Transverse colon (tissue), 4 donors: ENCODE data around the gene IGSF9. TPM values are rescaled to one million over a fixed set of nuclear protein-coding genes. Genes with fewer than 3 reads are reported as not detected.
A peak's percentile ranks its signal among the peaks of the same experiment; 100 is the strongest.

Source experiments
- DNase-seq: peaks from one replicate; pipeline ENCODE4 v3.0.0-alpha.2; 2019
- H3K27ac ChIP-seq, 4 donors: fragments of 200-600 bp; sonication (generic); 2 replicates each; pipeline ENCODE4 v1.5.1; 2016 to 2018; ENCODE audit warnings: inconsistent platforms in 4 of 4
- H3K27me3 ChIP-seq: fragments of 200-600 bp; sonication (generic); 2 replicates; pipeline ENCODE4 v1.5.1; 2017; ENCODE audit warnings: inconsistent platforms
- H3K36me3 ChIP-seq, 4 donors: fragments of 200-600 bp; sonication (generic); 2 replicates each; pipeline ENCODE4 v1.5.1; 2017 to 2019; ENCODE audit warnings: inconsistent platforms in 4 of 4
- H3K4me1 ChIP-seq, 4 donors: fragments of 200-600 bp; sonication (generic); 2 replicates each; pipeline ENCODE4 v1.5.1; 2017 to 2020; ENCODE audit warnings: inconsistent platforms in 4 of 4
- H3K4me3 ChIP-seq, 4 donors: fragments of 200-600 bp; sonication (generic); 1 replicate in 1 of 4; 2 replicates in 3 of 4; pipeline versions ENCODE4 v1.5.1 to v1.6.1; 2017 to 2019; ENCODE audit warnings: inconsistent platforms in 4 of 4
- H3K9me3 ChIP-seq, 2 donors: fragments of 200-600 bp; sonication (generic); 2 replicates each; pipeline ENCODE4 v1.5.1; 2017 to 2019; ENCODE audit warnings: inconsistent platforms in 2 of 2
- EP300 ChIP-seq: sonication (generic); formaldehyde crosslinking; IDR thresholded peaks from one replicate; pipeline ENCODE4 v1.6.1; 2017; ENCODE audit warnings: antibody characterized with exemption, low read depth
- POLR2A ChIP-seq: fragments of 450-650 bp; IDR thresholded peaks from one replicate; pipeline ENCODE4 v1.6.1; 2016; ENCODE audit warnings: antibody characterized with exemption, mild to moderate bottlenecking, moderate library complexity
- POLR2AphosphoS5 ChIP-seq, 3 donors: sonication (generic); formaldehyde crosslinking; IDR thresholded peaks; one replicate each; pipeline ENCODE4 v1.6.1; 2016; ENCODE audit warnings: antibody characterized with exemption in 3 of 3
- WGBS, 2 donors: methylation state at CpG; one replicate each; pipeline ENCODE4 v1.1.5; 2018; ENCODE audit warnings: low coverage in 1 of 2; 5-methylcytosine and 5-hydroxymethylcytosine counted together
- in situ Hi-C, 4 donors: fragments of 200-750 bp; cut with MboI; loops; one replicate each; pipeline versions ENCODE4 v1.15.0 to v1.15.1; 2017; ENCODE audit warnings: low sequenced_read_pairs in 3 of 4, low pct_ligation_motif_present in 1 of 4, low pct_unique_long_range_greater_than_20kb in 1 of 4
- intact Hi-C: fragments of 100-400 bp; cut with DNase I; formaldehyde crosslinking; loops from one replicate; pipeline ENCODE4 v1.15.1; 2023; ENCODE audit warnings: low total_unique reads
- total RNA-seq, 4 donors: library from RNA; depleted of rRNA; stranded (reverse); fragments of >200 nt; gene quantifications; one replicate each; pipeline ENCODE4 v1.1.0, GENCODE V29; 2016
- TF ChIP-seq, protein P1 (sequence below), 5 experiments: fragments of 200-600 bp in 3 of 5; fragments of 450-650 bp in 2 of 5; sonication (generic) in 3 of 5; IDR thresholded peaks; 1 replicate in 2 of 5; 2 replicates in 3 of 5; pipeline ENCODE4 v1.5.1; 2016 to 2017; ENCODE audit warnings: antibody characterized with exemption in 5 of 5, inconsistent platforms in 3 of 5, mild to moderate bottlenecking in 2 of 5, moderate library complexity in 1 of 5

Gene IGSF9
- total RNA-seq, 4 donors from 2014 or later: 40.7 to 137 (median 81.3) TPM

DNA sequence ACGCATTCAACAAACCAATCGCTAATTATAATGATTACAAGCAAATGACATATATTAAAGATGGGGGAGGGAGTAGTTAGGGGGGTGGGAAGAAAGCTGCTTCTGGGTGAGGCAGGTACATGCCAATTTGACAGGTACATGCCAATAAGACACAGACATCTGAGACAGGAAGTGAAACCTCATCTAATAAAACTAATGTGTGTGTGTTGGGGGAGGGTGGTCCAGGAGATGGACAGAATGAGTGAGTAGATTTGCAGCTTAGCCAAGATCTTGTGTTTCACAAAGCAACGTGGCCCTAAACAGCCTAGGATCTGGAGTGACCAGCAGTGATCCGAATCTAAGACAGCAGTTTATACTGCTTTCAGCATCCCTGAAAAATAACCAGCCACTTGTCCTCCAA, 56.2 kb downstream of the IGSF9 start:
- intact Hi-C loops (no loop called here), in situ Hi-C loops (loop anchor here in 1 of 4 donors (5.0 kb wide), 1 partner anchor 97 kb away; no protein-coding TSS in a partner anchor)
- Histone ChIP-seq H3K9me3 (no peaks in the 10 kb centered on the region), H3K27me3 (no peaks in the 10 kb centered on the region), H3K4me3 (no peak overlapping the region), H3K36me3 (no peaks in the 10 kb centered on the region), H3K27ac (peak overlapping the region in 3 of 4 donors; percentile 5 to 20 (median 13)), H3K4me1 (peaks cover 0 to 11% (median 5%) of the 10 kb centered on the region in 4 donors)
- DNase-seq: no peak
- TF ChIP-seq EP300 (no peak), POLR2A (no peak), POLR2AphosphoS5 (IDR thresholded peaks at IDR 0.05) (no peak)
- TF ChIP-seq, protein P1, sequence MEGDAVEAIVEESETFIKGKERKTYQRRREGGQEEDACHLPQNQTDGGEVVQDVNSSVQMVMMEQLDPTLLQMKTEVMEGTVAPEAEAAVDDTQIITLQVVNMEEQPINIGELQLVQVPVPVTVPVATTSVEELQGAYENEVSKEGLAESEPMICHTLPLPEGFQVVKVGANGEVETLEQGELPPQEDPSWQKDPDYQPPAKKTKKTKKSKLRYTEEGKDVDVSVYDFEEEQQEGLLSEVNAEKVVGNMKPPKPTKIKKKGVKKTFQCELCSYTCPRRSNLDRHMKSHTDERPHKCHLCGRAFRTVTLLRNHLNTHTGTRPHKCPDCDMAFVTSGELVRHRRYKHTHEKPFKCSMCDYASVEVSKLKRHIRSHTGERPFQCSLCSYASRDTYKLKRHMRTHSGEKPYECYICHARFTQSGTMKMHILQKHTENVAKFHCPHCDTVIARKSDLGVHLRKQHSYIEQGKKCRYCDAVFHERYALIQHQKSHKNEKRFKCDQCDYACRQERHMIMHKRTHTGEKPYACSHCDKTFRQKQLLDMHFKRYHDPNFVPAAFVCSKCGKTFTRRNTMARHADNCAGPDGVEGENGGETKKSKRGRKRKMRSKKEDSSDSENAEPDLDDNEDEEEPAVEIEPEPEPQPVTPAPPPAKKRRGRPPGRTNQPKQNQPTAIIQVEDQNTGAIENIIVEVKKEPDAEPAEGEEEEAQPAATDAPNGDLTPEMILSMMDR (IDR thresholded peaks at IDR 0.05): no peak
- WGBS, 2 donors: 93% methylated on average over 4 of the region's 4 CpGs; no CpG with 5 or more reads in 1 of the 2 donors

DNA sequence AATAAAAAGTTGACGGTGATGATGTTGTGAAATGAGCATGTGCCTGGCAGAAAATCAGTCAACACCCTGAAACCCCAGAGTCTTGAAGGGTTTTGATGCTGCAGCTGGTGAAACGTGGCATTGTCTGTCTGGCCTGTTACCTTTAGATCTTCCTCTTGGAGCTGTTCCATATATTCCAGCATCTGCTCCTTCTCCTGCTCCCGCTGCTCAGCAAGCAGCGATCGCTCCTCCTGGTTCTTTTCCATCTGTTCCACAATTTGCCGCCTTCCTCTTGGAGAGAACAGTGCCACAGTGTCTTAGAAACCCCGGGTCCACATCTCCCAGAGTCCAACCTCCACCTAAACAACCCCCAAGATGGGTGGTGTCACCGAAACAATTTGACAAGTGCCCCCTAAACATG, 61.1 kb downstream of the IGSF9 start:
- H3K27ac ChIP-seq: no peak overlapping the region
- WGBS, 2 donors: 54 to 69% methylated on average over 3 to 8 of the region's 8 CpGs
- H3K4me1 ChIP-seq: peaks cover 0 to 28% (median 15%) of the 10 kb centered on the region in 4 donors
- H3K27me3 ChIP-seq: no peaks in the 10 kb centered on the region
- no peaks in the 10 kb centered on the region for H3K9me3 ChIP-seq
- in situ Hi-C loops: no loop called here
- intact Hi-C loops: no loop called here
- TF ChIP-seq, protein P1 (IDR thresholded peaks at IDR 0.05): no peak
- TF ChIP-seq EP300 (no peak), POLR2A (no peak), POLR2AphosphoS5 (IDR thresholded peaks at IDR 0.05) (no peak)
- DNase-seq: no peak
- H3K36me3 ChIP-seq: no peaks in the 10 kb centered on the region
- no peak overlapping the region for H3K4me3 ChIP-seq

DNA sequence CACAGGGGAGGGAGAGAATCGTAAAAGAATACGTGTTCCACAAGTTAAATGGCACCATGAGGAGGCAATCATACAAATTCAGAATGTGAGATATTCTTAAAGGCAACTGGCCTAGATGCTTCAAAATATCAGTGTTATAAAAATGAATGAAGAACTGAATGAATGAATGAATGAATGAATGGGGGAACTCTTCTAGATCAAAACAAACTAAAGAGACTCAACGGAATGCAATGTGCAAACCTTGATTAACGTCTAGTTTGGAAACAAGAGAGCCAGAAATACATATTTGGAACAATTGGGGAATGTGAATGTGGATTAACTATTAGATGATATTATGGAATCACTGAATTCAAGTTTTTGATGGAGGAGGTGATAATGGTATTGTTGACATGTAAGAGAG, 62.3 kb downstream of the IGSF9 start:
- Histone ChIP-seq H3K4me1 (peaks cover 0 to 28% (median 15%) of the 10 kb centered on the region in 4 donors), H3K27me3 (no peaks in the 10 kb centered on the region), H3K36me3 (no peaks in the 10 kb centered on the region), H3K9me3 (no peaks in the 10 kb centered on the region), H3K4me3 (no peak overlapping the region), H3K27ac (peak overlapping the region in 1 of 4 donors; percentile 64)
- in situ Hi-C loops: no loop called here
- no peak for DNase-seq
- TF ChIP-seq POLR2AphosphoS5 (IDR thresholded peaks at IDR 0.05) (no peak), POLR2A (no peak)
- 74 to 92% methylated on average over 1 to 3 of the region's 4 CpGs for WGBS, 2 donors
- intact Hi-C loops: no loop called here

DNA sequence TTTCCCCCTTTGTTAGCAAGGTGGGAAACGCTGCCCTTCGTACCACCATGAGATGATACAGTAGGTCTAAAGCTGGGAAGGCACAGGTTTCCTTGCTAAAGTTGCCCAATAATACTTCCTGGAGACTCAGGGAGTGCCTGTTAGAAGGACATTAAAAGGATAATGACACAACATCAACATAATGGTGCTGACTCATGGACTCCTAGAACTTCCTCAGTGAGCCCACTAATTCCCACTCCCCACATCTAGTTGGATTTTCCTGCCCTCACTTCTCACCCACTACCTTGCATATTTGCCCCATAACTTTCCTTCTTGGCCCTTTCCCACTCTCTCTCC, 62.9 kb downstream of the IGSF9 start:
- Histone ChIP-seq H3K27me3 (no peaks in the 10 kb centered on the region), H3K4me3 (no peak overlapping the region), H3K4me1 (peaks cover 0 to 28% (median 15%) of the 10 kb centered on the region in 4 donors), H3K27ac (peak overlapping the region in 2 of 4 donors; percentile 52 to 64), H3K36me3 (no peaks in the 10 kb centered on the region), H3K9me3 (no peaks in the 10 kb centered on the region)
- TF ChIP-seq, protein P1 (IDR thresholded peaks at IDR 0.05): no peak
- TF ChIP-seq EP300 (no peak), POLR2AphosphoS5 (IDR thresholded peaks at IDR 0.05) (no peak), POLR2A (no peak)
- in situ Hi-C loops: no loop called here
- intact Hi-C loops: no loop called here
- DNase-seq: no peak
- 61 to 77% methylated on average over 2 of the region's 2 CpGs for WGBS, 2 donors
